GM23338 (cell line): Measurements from ENCODE around the gene MLC1. TPM values are rescaled to one million over a fixed set of nuclear protein-coding genes. Genes with fewer than 3 reads are reported as not detected.

Experiments
- ATAC-seq: fragments of 200-7000 bp; cut with Tn5 transposase; 3 replicates; pipeline ENCODE4 v1.9.1; 2020
- DNase-seq: peaks from one replicate; pipeline ENCODE4 v3.0.0-alpha.2; 2015; ENCODE audit warnings: low spot score
- H2AFZ ChIP-seq: fragments of 200-600 bp; sonication (generic); 2 replicates; pipeline ENCODE4 v1.8.0; 2016; ENCODE audit warnings: antibody characterized with exemption, mild to moderate bottlenecking, moderate library complexity
- H3F3A ChIP-seq: fragments of 200-600 bp; sonication (generic); replicated peaks from 2 replicates; pipeline ENCODE4 v1.8.0; 2017; ENCODE audit warnings: antibody characterized with exemption, mixed run types, low read depth
- H3K27ac ChIP-seq: fragments of 200-600 bp; sonication (generic); 2 replicates; pipeline ENCODE4 v1.6.1; 2016; ENCODE audit warnings: low read depth
- H3K27me3 ChIP-seq: fragments of 200-600 bp; sonication (generic); 2 replicates; pipeline ENCODE4 v1.8.0; 2016; ENCODE audit warnings: mild to moderate bottlenecking, mixed run types, moderate library complexity; ENCODE audit not compliant: insufficient read depth
- H3K36me3 ChIP-seq: fragments of 200-600 bp; sonication (generic); 2 replicates; pipeline ENCODE4 v1.8.0; 2016; ENCODE audit warnings: mild to moderate bottlenecking; ENCODE audit not compliant: insufficient read depth
- H3K4me1 ChIP-seq: fragments of 200-600 bp; sonication (generic); 2 replicates; pipeline ENCODE4 v1.8.0; 2016; ENCODE audit warnings: mild to moderate bottlenecking, moderate library complexity; ENCODE audit not compliant: insufficient read depth
- H3K4me2 ChIP-seq: fragments of 200-600 bp; sonication (generic); 2 replicates; pipeline ENCODE4 v1.7.1; 2017; ENCODE audit warnings: mixed run types
- H3K4me3 ChIP-seq: fragments of 200-600 bp; sonication (generic); 2 replicates; pipeline ENCODE4 v1.6.1; 2016; ENCODE audit warnings: mixed run types
- H3K79me2 ChIP-seq: fragments of 200-600 bp; sonication (generic); replicated peaks from 2 replicates; pipeline ENCODE4 v1.8.0; 2017; ENCODE audit warnings: mild to moderate bottlenecking; ENCODE audit not compliant: insufficient read depth
- H3K9me2 ChIP-seq: fragments of 200-600 bp; sonication (generic); 2 replicates; pipeline ENCODE4 v1.8.0; 2017; ENCODE audit not compliant: insufficient read depth
- H4K20me1 ChIP-seq: fragments of 200-600 bp; sonication (generic); replicated peaks from 2 replicates; pipeline ENCODE4 v1.8.0; 2017; ENCODE audit warnings: mild to moderate bottlenecking; ENCODE audit not compliant: insufficient read depth
- H3K27ac Mint-ChIP-seq: 2 replicates; pipeline ENCODE4 v1.8.0; 2020; ENCODE audit warnings: inconsistent platforms, mild to moderate bottlenecking, moderate library complexity, mixed read lengths
- H3K27me3 Mint-ChIP-seq: 3 replicates; pipeline ENCODE4 v1.8.0; 2022; ENCODE audit warnings: low read depth, mild to moderate bottlenecking, moderate library complexity, mixed read lengths, inconsistent platforms; ENCODE audit not compliant: insufficient read depth, poor library complexity
- H3K36me3 Mint-ChIP-seq: 3 replicates; pipeline ENCODE4 v1.8.0; 2021; ENCODE audit warnings: low read depth, mild to moderate bottlenecking, inconsistent platforms, moderate library complexity, mixed read lengths
- H3K4me1 Mint-ChIP-seq: 3 replicates; pipeline ENCODE4 v1.8.0; 2020; ENCODE audit warnings: mild to moderate bottlenecking, inconsistent platforms, mixed read lengths
- H3K4me3 Mint-ChIP-seq: 3 replicates; pipeline ENCODE4 v1.8.0; 2021; ENCODE audit warnings: moderate library complexity, mild to moderate bottlenecking, inconsistent platforms, mixed read lengths
- H3K9me3 Mint-ChIP-seq: 3 replicates; pipeline ENCODE4 v1.8.0; 2020; ENCODE audit warnings: moderate library complexity, mild to moderate bottlenecking, inconsistent platforms, mixed read lengths
- EZH2 ChIP-seq: fragments of 200-600 bp; sonication (generic); IDR thresholded peaks from one replicate; pipeline ENCODE4 v1.8.0; 2017; ENCODE audit warnings: antibody characterized with exemption, mild to moderate bottlenecking, low read depth; ENCODE audit not compliant: unreplicated experiment
- JUNB ChIP-seq: IDR thresholded peaks from one replicate; pipeline ENCODE4 v1.6.1; 2016; ENCODE audit warnings: antibody characterized with exemption; ENCODE audit not compliant: unreplicated experiment
- POLR2AphosphoS5 ChIP-seq: IDR thresholded peaks from 2 replicates; pipeline ENCODE4 v1.6.1; 2016; ENCODE audit warnings: antibody characterized with exemption, low read depth
- STAT1 ChIP-seq: IDR thresholded peaks from one replicate; pipeline ENCODE4 v1.6.1; 2016; ENCODE audit warnings: antibody characterized with exemption; ENCODE audit not compliant: unreplicated experiment
- ZNF331 ChIP-seq: fragments of 250-450 bp; sonication (Bioruptor Pico); IDR thresholded peaks from 2 replicates; pipeline ENCODE4 v1.5.0; 2020; ENCODE audit warnings: low read depth, mild to moderate bottlenecking, moderate library complexity
- polyA plus RNA-seq: library from polyadenylated mRNA; unstranded; fragments of >200 nt; fragmentation: Nextera tagmentation; extraction: Ambion mirVana; gene quantifications from 2 replicates; pipeline ENCODE4 v1.2.1, GENCODE V29; 2016
- total RNA-seq: library from RNA; depleted of rRNA; stranded (reverse); fragments of >200 nt; shearing (Covaris generic); gene quantifications from 2 replicates; pipeline ENCODE4 v1.2.3, GENCODE V29; 2014
- TF ChIP-seq, protein P1 (sequence below): fragments of 250-450 bp; sonication (Bioruptor Pico); IDR thresholded peaks from 2 replicates; pipeline ENCODE4 v1.5.0; 2020; ENCODE audit warnings: mild to moderate bottlenecking, moderate library complexity

Gene MLC1
- total and polyA plus RNA-seq, 2 experiments from 2014 or later = not detected

DNA sequence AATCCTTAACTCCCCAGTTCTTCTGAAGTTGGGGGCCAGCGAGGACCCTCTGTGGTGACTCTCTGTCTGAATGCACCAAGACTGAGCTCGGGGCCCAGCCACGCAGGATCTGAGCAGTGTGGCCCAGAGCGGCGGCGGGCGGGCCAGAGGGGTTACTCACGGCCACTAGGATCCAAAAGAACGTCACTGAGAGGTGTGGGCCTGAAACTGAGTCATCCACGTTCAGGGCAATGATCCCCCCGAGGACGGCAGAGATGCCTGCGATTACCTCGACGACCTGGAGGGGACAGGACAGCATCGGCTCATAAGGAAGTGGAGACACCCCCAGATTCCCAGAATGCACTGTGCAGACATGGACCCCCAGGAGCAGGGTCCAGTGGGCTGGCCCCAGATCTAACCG lies 11.2 kb downstream of the MLC1 start (continued):
- TF ChIP-seq, protein P1, sequence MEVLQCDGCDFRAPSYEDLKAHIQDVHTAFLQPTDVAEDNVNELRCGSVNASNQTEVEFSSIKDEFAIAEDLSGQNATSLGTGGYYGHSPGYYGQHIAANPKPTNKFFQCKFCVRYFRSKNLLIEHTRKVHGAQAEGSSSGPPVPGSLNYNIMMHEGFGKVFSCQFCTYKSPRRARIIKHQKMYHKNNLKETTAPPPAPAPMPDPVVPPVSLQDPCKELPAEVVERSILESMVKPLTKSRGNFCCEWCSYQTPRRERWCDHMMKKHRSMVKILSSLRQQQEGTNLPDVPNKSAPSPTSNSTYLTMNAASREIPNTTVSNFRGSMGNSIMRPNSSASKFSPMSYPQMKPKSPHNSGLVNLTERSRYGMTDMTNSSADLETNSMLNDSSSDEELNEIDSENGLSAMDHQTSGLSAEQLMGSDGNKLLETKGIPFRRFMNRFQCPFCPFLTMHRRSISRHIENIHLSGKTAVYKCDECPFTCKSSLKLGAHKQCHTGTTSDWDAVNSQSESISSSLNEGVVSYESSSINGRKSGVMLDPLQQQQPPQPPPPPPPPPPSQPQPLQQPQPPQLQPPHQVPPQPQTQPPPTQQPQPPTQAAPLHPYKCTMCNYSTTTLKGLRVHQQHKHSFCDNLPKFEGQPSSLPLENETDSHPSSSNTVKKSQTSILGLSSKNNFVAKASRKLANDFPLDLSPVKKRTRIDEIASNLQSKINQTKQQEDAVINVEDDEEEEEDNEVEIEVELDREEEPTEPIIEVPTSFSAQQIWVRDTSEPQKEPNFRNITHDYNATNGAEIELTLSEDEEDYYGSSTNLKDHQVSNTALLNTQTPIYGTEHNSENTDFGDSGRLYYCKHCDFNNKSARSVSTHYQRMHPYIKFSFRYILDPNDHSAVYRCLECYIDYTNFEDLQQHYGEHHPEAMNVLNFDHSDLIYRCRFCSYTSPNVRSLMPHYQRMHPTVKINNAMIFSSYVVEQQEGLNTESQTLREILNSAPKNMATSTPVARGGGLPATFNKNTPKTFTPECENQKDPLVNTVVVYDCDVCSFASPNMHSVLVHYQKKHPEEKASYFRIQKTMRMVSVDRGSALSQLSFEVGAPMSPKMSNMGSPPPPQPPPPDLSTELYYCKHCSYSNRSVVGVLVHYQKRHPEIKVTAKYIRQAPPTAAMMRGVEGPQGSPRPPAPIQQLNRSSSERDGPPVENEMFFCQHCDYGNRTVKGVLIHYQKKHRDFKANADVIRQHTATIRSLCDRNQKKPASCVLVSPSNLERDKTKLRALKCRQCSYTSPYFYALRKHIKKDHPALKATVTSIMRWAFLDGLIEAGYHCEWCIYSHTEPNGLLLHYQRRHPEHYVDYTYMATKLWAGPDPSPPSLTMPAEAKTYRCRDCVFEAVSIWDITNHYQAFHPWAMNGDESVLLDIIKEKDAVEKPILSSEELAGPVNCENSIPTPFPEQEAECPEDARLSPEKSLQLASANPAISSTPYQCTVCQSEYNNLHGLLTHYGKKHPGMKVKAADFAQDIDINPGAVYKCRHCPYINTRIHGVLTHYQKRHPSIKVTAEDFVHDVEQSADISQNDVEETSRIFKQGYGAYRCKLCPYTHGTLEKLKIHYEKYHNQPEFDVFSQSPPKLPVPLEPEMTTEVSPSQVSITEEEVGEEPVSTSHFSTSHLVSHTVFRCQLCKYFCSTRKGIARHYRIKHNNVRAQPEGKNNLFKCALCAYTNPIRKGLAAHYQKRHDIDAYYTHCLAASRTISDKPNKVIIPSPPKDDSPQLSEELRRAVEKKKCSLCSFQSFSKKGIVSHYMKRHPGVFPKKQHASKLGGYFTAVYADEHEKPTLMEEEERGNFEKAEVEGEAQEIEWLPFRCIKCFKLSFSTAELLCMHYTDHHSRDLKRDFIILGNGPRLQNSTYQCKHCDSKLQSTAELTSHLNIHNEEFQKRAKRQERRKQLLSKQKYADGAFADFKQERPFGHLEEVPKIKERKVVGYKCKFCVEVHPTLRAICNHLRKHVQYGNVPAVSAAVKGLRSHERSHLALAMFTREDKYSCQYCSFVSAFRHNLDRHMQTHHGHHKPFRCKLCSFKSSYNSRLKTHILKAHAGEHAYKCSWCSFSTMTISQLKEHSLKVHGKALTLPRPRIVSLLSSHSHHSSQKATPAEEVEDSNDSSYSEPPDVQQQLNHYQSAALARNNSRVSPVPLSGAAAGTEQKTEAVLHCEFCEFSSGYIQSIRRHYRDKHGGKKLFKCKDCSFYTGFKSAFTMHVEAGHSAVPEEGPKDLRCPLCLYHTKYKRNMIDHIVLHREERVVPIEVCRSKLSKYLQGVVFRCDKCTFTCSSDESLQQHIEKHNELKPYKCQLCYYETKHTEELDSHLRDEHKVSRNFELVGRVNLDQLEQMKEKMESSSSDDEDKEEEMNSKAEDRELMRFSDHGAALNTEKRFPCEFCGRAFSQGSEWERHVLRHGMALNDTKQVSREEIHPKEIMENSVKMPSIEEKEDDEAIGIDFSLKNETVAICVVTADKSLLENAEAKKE (CRISPR knock-in tag) = no peak
- no peak for TF ChIP-seq ZNF331

DNA sequence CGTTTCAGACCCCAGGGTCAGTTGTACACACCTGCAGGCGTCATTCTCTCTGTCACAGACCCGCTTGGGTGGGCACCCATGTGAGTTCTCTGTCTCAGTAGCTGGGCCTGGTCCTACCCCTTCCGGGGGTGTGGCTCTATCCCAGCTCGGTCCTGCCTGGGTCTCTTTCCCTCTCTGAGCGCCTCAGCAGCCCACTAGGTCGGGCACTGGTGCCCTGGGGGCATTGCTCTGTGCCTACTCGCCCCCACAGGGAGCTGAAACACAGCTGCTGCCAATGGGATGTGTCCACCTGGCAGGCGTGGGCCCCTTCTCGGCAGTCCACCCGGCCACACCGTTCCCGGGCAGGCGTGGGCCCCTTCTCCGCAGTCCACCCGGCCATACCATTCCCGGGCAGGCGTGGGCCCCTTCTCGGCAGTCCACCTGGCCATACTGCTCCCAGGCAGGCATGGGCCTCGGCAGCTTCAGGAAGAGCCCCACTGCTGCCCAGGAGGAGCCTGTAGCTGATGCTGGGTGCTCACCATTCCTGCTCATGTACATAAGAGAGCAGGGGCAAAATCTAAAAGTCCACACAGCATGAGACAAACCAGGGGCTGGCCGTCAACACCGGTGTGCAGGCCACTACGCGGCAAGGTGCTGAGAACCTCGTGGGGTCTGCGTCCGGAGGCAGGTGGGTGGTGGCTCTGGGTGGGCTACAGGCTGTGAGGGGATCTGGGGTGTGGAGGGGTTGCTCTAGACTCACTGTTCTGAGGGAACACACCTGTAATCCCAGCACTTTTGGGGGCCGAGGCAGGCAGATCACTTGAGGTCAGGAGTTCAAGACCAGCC lies 12.3 kb downstream of the MLC1 start:
- Histone ChIP-seq H3K4me3 (no peak overlapping the region), H3K36me3 (no peaks in the 10 kb centered on the region), H3K27me3 (no peaks in the 10 kb centered on the region), H3K27ac (no peak overlapping the region), H3F3A (no peaks in the 10 kb centered on the region), H3K4me2 (no peak overlapping the region), H2AFZ (no peak overlapping the region), H4K20me1 (no peaks in the 10 kb centered on the region), H3K9me2 (no peaks in the 10 kb centered on the region), H3K79me2 (no peaks in the 10 kb centered on the region), H3K4me1 (no peaks in the 10 kb centered on the region)
- H3K27me3 Mint-ChIP-seq = peaks cover 4% of the 10 kb centered on the region
- TF ChIP-seq JUNB = no peak
- TF ChIP-seq STAT1 = no peak
- no peak for TF ChIP-seq POLR2AphosphoS5
- TF ChIP-seq EZH2 = no peak
- TF ChIP-seq ZNF331 = no peak
- no peaks in the 10 kb centered on the region for H3K4me1 Mint-ChIP-seq
- H3K4me3 Mint-ChIP-seq = no peak overlapping the region
- H3K27ac Mint-ChIP-seq = no peak overlapping the region
- H3K36me3 Mint-ChIP-seq = no peaks in the 10 kb centered on the region
- ATAC-seq = no peak
- DNase-seq = no peak
- no peaks in the 10 kb centered on the region for H3K9me3 Mint-ChIP-seq
